PFSK-1 (cell line): ENCODE measurements around the gene SELENOF.

Experiments used
- POLR2AphosphoS5 ChIP-seq: IDR thresholded peaks from 2 replicates; pipeline ENCODE4 v1.6.1; 2012; ENCODE audit warnings: low read depth, mild to moderate bottlenecking, control low read depth, low read length, moderate library complexity
- SIN3A ChIP-seq: IDR thresholded peaks from 2 replicates; pipeline ENCODE4 v1.6.1; 2012; ENCODE audit warnings: mild to moderate bottlenecking, low read length, moderate library complexity, borderline replicate concordance; ENCODE audit not compliant: insufficient read depth
- TAF1 ChIP-seq: IDR thresholded peaks from 2 replicates; pipeline ENCODE4 v1.6.1; 2012; ENCODE audit warnings: low read length, control low read depth, borderline replicate concordance; ENCODE audit not compliant: insufficient read depth

- TF ChIP-seq POLR2AphosphoS5 = no peak
- no peak for TF ChIP-seq TAF1
- no peak for TF ChIP-seq SIN3A
These were observed 80.3 kb downstream of the SELENOF start for GRCh38 chr1:86833461-86834215.
